ENCODE measurements around the gene LSS.

GRCh38 chr21:46268371-46268770 is 39.8 kb upstream of the LSS start:
- TF ChIP-seq NFIC (IDR thresholded peaks at IDR 0.05) = no peak
- TF ChIP-seq RAD21 (IDR thresholded peaks at IDR 0.05; ENCODE audit: low read depth) = no peak
- no peak for TF ChIP-seq MAX (IDR thresholded peaks at IDR 0.05)
- TF ChIP-seq EP300 (IDR thresholded peaks at IDR 0.05; ENCODE audit: borderline replicate concordance) = no peak
- no peak for TF ChIP-seq ZBTB7A (IDR thresholded peaks at IDR 0.05; ENCODE audit: low read depth)
- TF ChIP-seq EGR1 (IDR thresholded peaks at IDR 0.05) = no peak
- TF ChIP-seq CEBPB (IDR thresholded peaks at IDR 0.05) = no peak
- no peak for TF ChIP-seq TAF1 (IDR thresholded peaks at IDR 0.05; ENCODE audit: low read depth)
- no peak for TF ChIP-seq TEAD4 (IDR thresholded peaks at IDR 0.05)
